ENCODE measurements around the gene NEBL.

DNA sequence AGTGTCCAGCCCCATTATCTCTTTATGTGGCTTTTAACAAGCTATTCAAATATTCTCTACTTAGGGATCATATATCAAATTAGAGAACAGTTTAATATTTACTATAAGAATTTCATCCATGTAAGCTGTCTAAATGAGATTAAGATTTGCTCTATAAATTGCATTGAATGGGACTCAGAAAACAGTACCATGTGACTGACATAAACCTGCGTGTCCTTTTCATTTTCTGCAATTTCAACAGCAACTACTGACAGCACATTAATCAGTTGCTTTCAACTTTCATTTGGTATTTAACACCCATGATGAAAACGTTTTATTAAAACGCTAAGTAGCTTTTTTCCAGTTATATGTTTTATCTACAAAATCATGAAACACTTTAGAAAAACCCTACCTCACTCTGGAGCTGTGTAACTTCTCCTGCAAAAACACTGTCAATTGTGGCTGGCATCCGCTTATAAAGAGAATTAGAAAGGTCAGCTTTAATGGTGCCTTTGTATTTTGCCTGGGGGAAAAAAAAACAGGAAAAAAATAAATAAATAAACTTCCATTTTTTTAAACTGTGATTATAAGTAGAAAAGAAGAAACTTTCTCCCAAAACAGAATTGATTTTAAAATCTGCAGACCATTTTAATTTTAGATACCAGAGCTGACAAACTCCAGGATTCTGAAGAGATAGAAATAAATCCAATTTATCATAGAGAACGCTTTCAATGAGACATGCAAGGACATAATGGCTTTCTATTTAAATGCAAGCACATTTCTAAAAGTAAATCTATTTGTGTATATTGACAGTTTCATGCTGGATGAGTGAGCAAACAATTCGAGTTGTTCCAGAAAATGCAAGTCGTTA is 9.2 kb downstream of the NEBL start:
- TF ChIP-seq, protein P1, sequence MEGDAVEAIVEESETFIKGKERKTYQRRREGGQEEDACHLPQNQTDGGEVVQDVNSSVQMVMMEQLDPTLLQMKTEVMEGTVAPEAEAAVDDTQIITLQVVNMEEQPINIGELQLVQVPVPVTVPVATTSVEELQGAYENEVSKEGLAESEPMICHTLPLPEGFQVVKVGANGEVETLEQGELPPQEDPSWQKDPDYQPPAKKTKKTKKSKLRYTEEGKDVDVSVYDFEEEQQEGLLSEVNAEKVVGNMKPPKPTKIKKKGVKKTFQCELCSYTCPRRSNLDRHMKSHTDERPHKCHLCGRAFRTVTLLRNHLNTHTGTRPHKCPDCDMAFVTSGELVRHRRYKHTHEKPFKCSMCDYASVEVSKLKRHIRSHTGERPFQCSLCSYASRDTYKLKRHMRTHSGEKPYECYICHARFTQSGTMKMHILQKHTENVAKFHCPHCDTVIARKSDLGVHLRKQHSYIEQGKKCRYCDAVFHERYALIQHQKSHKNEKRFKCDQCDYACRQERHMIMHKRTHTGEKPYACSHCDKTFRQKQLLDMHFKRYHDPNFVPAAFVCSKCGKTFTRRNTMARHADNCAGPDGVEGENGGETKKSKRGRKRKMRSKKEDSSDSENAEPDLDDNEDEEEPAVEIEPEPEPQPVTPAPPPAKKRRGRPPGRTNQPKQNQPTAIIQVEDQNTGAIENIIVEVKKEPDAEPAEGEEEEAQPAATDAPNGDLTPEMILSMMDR (IDR thresholded peaks at IDR 0.05): no peak
- no peak for TF ChIP-seq POLR2A (IDR thresholded peaks at IDR 0.05)

Measured in vagina (tissue), 2 donors.